ENCODE data around the gene KRTAP10-4.

KRTAP10-4 gene

DNA sequence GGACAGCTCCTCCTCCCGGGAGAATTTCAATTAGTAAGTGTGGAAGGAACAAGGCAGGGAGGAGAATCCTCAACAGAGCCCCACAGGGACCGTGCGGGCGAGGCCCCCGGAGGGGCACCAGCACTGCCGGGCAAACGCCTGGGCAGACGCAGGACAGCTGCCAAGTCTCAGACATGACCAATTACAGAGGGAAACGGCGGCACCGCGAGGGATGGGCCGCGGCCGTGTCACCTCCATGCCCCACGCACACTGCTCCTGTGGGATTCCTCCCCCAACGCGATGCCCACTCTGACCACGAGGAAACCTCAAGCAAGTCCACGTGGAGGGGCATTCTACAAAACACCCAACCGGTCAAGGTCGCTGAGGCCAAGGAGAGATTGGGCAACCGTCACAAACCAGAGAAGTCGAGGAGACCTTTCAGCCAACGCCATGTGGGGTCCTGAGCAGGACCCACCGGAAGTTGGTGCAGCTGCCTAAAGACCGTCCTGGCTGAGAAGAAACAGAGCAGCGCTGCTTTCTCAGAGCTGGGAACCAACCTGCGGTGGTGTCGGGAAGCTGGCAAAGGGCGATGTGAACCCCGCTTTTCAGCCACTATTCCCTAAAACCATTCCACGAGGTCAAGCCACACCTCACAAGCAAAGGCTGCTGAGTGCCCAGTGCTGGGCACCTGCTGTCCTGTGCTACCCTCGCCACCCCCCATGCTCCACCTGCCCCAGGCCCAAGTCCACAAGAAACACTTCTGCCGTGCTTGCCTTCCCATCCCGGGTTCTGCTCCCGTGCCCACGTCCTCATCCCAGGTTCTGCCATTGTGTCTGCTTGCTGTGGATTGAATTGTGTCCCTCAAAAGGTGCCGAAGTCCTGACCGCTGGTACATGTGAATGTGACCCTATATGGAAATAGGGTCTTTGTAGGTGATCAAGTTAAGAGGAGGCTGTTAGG lies 1.4 kb upstream of the KRTAP10-4 start:
- Histone ChIP-seq H3K36me3 (ENCODE audit: control insufficient read depth, insufficient read depth, low read length) (peaks cover 4% of the 10 kb centered on the region; the same call in 1 of the 2 replicates), H3K9me3 (ENCODE audit: control insufficient read depth, insufficient read depth, low read length) (no peaks in the 10 kb centered on the region), H3K4me3 (ENCODE audit: low read length) (no peak overlapping the region), H3K4me1 (ENCODE audit: control insufficient read depth, insufficient read depth, low read length) (0 out of 2 replicates have a peak, but pooled peaks cover 3% of the 10 kb centered on the region), H3K27me3 (ENCODE audit: control insufficient read depth, insufficient read depth, low read length) (no peaks in the 10 kb centered on the region), H3K27ac (ENCODE audit: low read length) (no peak overlapping the region)
- no CpG with 5 or more reads among the region's 40 CpGs for WGBS (ENCODE audit: insufficient coverage, insufficient read length)
- no peak for DNase-seq (ENCODE audit: low read depth, low spot score)

DNA sequence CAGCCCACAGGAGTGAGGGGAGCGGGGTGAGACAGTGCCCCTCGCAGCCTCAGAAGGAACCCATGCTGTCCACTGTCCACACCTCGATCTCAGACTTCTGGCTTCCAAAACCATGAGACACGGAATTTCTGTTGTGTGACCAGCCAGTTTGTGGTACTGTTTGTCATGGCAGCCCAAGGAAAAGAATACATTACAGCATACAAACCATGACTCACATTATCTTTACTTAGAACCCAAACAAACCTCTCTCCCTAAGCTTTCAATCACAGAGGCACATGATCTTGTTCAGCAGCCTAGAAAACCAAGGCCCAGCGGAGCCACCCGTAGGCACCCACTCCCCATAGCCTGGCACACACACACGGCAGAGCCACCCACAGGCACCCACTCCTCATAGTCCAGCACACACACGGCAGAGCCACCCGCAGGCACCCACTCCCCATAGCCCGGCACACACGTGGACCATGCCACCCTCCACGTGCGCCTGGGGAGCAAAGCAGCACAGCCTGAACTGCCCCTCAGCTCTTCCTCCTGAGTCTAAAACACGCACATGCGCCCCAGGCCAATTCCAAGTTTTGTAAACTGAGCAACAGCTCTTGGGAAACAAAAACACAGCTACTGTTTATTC lies 458 bp upstream of the KRTAP10-4 start:
- H3K27ac ChIP-seq (ENCODE audit: low read length), result no peak overlapping the region
- H3K36me3 ChIP-seq (ENCODE audit: control insufficient read depth, insufficient read depth, low read length), result peaks cover 4% of the 10 kb centered on the region; the same call in 1 of the 2 replicates
- no peaks in the 10 kb centered on the region; the same call in 1 of the 2 replicates for H3K9me3 ChIP-seq (ENCODE audit: control insufficient read depth, insufficient read depth, low read length)
- DNase-seq (ENCODE audit: low read depth, low spot score), result no peak
- H3K27me3 ChIP-seq (ENCODE audit: control insufficient read depth, insufficient read depth, low read length), result no peaks in the 10 kb centered on the region
- WGBS (ENCODE audit: insufficient coverage, insufficient read length), result no CpG with 5 or more reads among the region's 15 CpGs
- 0 out of 2 replicates have a peak, but pooled peaks cover 3% of the 10 kb centered on the region for H3K4me1 ChIP-seq (ENCODE audit: control insufficient read depth, insufficient read depth, low read length)
- H3K4me3 ChIP-seq (ENCODE audit: low read length), result no peak overlapping the region

DNA sequence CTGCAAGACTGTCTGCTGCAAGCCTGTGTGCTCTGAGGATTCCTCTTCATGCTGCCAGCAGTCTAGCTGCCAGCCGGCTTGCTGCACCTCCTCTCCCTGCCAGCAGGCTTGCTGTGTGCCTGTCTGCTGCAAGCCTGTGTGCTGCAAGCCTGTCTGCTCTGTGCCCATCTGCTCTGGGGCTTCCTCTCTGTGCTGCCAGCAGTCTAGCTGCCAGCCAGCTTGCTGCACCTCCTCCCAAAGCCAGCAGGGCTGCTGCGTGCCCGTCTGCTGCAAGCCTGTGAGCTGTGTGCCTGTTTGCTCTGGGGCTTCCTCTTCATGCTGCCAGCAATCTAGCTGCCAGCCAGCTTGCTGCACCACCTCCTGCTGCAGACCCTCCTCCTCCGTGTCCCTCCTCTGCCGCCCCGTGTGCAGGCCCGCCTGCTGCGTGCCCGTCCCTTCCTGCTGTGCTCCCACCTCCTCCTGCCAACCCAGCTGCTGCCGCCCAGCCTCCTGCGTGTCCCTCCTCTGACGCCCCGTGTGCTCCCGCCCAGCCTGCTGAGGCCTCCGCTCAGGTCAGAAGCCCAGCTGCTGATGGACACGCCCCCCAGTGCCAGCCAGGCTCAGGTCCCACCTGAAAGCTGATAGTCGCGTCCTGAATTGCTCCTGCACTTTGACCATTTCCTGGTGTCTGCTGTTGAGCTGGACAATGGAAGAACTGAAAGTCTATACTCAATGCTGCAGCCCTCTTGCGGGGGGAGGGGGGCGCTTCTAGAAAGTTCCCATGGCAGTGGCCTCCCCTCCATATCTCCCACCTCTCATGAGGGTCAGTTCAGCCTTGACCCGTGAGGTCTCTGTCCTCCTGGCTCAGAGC lies 1.2 kb downstream of the KRTAP10-4 start:
- DNase-seq (ENCODE audit: low read depth, low spot score), result no peak
- H3K27me3 ChIP-seq (ENCODE audit: control insufficient read depth, insufficient read depth, low read length), result no peaks in the 10 kb centered on the region
- H3K27ac ChIP-seq (ENCODE audit: low read length), result no peak overlapping the region
- H3K4me1 ChIP-seq (ENCODE audit: control insufficient read depth, insufficient read depth, low read length), result 0 out of 2 replicates have a peak, but pooled peaks cover 3% of the 10 kb centered on the region
- no peaks in the 10 kb centered on the region; the same call in 1 of the 2 replicates for H3K9me3 ChIP-seq (ENCODE audit: control insufficient read depth, insufficient read depth, low read length)
- H3K36me3 ChIP-seq (ENCODE audit: control insufficient read depth, insufficient read depth, low read length), result no peaks in the 10 kb centered on the region
- WGBS (ENCODE audit: insufficient coverage, insufficient read length), result no CpG with 5 or more reads among the region's 21 CpGs
- H3K4me3 ChIP-seq (ENCODE audit: low read length), result no peak overlapping the region

- Histone ChIP-seq H3K4me3 (ENCODE audit: low read length) (no peak overlapping the region), H3K4me1 (ENCODE audit: control insufficient read depth, insufficient read depth, low read length) (0 out of 2 replicates have a peak, but pooled peaks cover 3% of the 10 kb centered on the region), H3K27ac (ENCODE audit: low read length) (no peak overlapping the region), H3K9me3 (ENCODE audit: control insufficient read depth, insufficient read depth, low read length) (no peaks in the 10 kb centered on the region; the same call in 1 of the 2 replicates), H3K36me3 (ENCODE audit: control insufficient read depth, insufficient read depth, low read length) (no peaks in the 10 kb centered on the region), H3K27me3 (ENCODE audit: control insufficient read depth, insufficient read depth, low read length) (no peaks in the 10 kb centered on the region)
- DNase-seq (ENCODE audit: low read depth, low spot score), result no peak
- WGBS (ENCODE audit: insufficient coverage, insufficient read length), result no CpG with 5 or more reads among the region's 20 CpGs
These were observed 1.9 kb downstream of the KRTAP10-4 start for GRCh38 chr21:44575307-44576024.

- 0 out of 2 replicates have a peak, but pooled peaks cover 3% of the 10 kb centered on the region for H3K4me1 ChIP-seq (ENCODE audit: control insufficient read depth, insufficient read depth, low read length)
- H3K4me3 ChIP-seq (ENCODE audit: low read length), result no peak overlapping the region
- no peak overlapping the region for H3K27ac ChIP-seq (ENCODE audit: low read length)
- no peaks in the 10 kb centered on the region for H3K27me3 ChIP-seq (ENCODE audit: control insufficient read depth, insufficient read depth, low read length)
- H3K36me3 ChIP-seq (ENCODE audit: control insufficient read depth, insufficient read depth, low read length), result no peaks in the 10 kb centered on the region
- no peak for DNase-seq (ENCODE audit: low read depth, low spot score)
- no CpG with 5 or more reads among the region's 10 CpGs for WGBS (ENCODE audit: insufficient coverage, insufficient read length)
- no peaks in the 10 kb centered on the region; the same call in 1 of the 2 replicates for H3K9me3 ChIP-seq (ENCODE audit: control insufficient read depth, insufficient read depth, low read length)
These were observed 2.5 kb downstream of the KRTAP10-4 start for GRCh38 chr21:44576025-44576420.

DNA sequence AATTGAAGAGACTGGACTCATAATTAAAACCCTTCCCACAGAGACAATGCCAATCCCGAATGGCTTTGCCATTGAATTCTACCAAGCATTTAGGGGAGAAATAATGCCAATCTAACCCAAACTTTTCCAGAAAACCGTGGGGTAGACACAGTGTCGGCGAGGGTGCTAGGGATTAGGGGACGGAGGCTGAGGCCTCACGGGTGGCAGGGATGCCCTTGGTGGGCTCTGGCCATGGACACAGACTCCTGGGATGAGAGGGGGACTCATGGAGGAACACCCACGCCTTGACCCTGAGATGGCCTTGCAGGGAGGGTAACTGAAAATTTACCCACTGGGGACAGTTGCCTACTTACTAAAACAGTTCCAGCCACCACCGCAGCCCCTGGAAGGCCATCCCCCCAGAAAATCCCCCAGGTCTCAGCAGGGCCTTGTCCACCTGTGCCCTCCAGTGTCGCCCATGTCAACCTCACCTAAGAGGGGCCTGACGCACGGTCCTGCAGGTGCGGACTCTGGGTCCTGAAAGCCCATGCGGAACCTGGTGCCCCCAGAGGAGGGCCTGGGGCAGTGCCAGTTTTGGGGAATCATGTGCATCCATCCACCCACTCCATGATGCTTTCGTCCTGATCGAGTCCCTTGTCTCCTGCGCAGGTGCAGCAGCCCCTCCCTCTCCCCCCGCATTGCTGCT lies 5.0 kb downstream of the KRTAP10-4 start:
- no peaks in the 10 kb centered on the region for H3K27me3 ChIP-seq (ENCODE audit: control insufficient read depth, insufficient read depth, low read length)
- no peak overlapping the region for H3K27ac ChIP-seq (ENCODE audit: low read length)
- no CpG with 5 or more reads among the region's 17 CpGs for WGBS (ENCODE audit: insufficient coverage, insufficient read length)
- no peak for DNase-seq (ENCODE audit: low read depth, low spot score)
- H3K9me3 ChIP-seq (ENCODE audit: control insufficient read depth, insufficient read depth, low read length), result no peaks in the 10 kb centered on the region; the same call in 1 of the 2 replicates
- no peak overlapping the region for H3K4me3 ChIP-seq (ENCODE audit: low read length)
- 0 out of 2 replicates have a peak, but pooled peaks cover 3% of the 10 kb centered on the region for H3K4me1 ChIP-seq (ENCODE audit: control insufficient read depth, insufficient read depth, low read length)
- H3K36me3 ChIP-seq (ENCODE audit: control insufficient read depth, insufficient read depth, low read length), result no peaks in the 10 kb centered on the region

- no peak for DNase-seq (ENCODE audit: low read depth, low spot score)
- Histone ChIP-seq H3K36me3 (ENCODE audit: control insufficient read depth, insufficient read depth, low read length) (no peaks in the 10 kb centered on the region), H3K27me3 (ENCODE audit: control insufficient read depth, insufficient read depth, low read length) (no peaks in the 10 kb centered on the region), H3K9me3 (ENCODE audit: control insufficient read depth, insufficient read depth, low read length) (no peaks in the 10 kb centered on the region; the same call in 1 of the 2 replicates), H3K27ac (ENCODE audit: low read length) (no peak overlapping the region), H3K4me1 (ENCODE audit: control insufficient read depth, insufficient read depth, low read length) (0 out of 2 replicates have a peak, but pooled peaks cover 3% of the 10 kb centered on the region), H3K4me3 (ENCODE audit: low read length) (no peak overlapping the region)
- no CpG with 5 or more reads among the region's 22 CpGs for WGBS (ENCODE audit: insufficient coverage, insufficient read length)
These were observed 5.7 kb downstream of the KRTAP10-4 start for GRCh38 chr21:44579056-44579832.

GRCh38 chr21:44579833-44580144 lies 6.3 kb downstream of the KRTAP10-4 start:
- no peak for DNase-seq (ENCODE audit: low read depth, low spot score)
- Histone ChIP-seq H3K9me3 (ENCODE audit: control insufficient read depth, insufficient read depth, low read length) (no peaks in the 10 kb centered on the region; the same call in 1 of the 2 replicates), H3K4me1 (ENCODE audit: control insufficient read depth, insufficient read depth, low read length) (no peaks in the 10 kb centered on the region), H3K4me3 (ENCODE audit: low read length) (no peak overlapping the region; the same call in 1 of the 2 replicates), H3K36me3 (ENCODE audit: control insufficient read depth, insufficient read depth, low read length) (no peaks in the 10 kb centered on the region), H3K27ac (ENCODE audit: low read length) (no peak overlapping the region), H3K27me3 (ENCODE audit: control insufficient read depth, insufficient read depth, low read length) (no peaks in the 10 kb centered on the region)
- no CpG with 5 or more reads among the region's 7 CpGs for WGBS (ENCODE audit: insufficient coverage, insufficient read length)
